ENCODE data around the gene GGT1. TPM values are rescaled to one million over a fixed set of nuclear protein-coding genes. Genes with fewer than 3 reads are reported as not detected.
"Not testable (repeated sequence)": the region's sequence is repeated elsewhere in the genome, so short reads cannot be mapped to it uniquely, and the experiment has no call there.

Gene GGT1
- 1.9 TPM for polyA plus RNA-seq (2013, experiment 1 of 2)
- polyA plus RNA-seq (2013, experiment 2 of 2), result 1.9 TPM

DNA sequence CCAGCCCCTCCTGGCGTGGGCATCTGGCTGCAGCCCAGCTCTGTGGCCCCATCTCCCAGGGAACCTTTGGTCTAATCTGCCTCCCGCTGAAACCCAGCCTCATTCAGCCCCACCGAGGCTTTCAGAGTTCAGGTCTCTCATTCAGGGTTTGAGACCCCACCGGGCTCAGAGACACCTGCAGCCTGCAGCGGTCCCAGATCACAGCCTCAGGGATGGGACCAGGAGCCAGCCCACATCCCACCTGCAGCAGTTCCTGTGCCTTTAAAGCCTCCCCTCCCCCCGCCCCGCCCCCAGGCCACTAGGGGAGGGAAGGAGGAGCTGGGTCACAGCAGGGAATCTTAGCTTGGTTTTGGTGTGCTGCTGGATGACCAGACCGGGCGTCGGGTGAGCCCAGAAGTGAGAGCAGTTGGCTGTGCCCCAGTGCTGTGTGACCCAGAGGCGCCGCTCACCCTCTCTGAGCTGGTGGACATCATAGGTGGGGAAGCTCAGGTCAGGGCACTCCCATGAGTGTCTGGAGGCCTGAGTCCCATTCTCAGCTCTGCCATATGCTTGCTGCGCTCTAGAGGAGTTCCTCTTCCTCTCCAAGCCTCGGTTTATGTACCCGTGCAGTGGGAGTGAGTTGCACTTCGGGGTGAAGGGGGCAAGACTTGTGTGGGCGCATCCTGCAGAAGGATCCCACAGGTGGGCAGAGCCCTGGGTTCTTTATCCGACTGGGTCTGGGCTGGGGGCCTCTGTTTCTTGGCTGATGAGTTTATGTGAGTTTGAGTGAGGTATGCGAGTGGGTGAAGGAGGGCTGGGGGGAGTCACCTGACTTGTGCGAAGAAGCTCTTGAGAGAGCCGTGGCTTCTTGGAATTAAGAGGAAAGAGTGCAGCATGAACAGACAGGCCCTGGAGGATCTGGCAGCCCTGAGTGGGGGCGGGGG, at the start of gene GGT1:
Gene GGT1, plus strand, starts transcription at position 347 of the 923 bp plus-strand sequence. CDS start 7,889 bp downstream, outside the sequence.
- Histone ChIP-seq H3K4me2 (ENCODE audit: insufficient read depth, low read length, poor library complexity, severe bottlenecking) (peak within 1 kb of the TSS; percentile 31), H2AK5ac (ENCODE audit: low read depth, low read length) (peak within 1 kb of the TSS; percentile 56), H3K18ac (ENCODE audit: low read length) (peak within 1 kb of the TSS; percentile 80), H3K4me3 (ENCODE audit: low read length in 2 of 2) (peak within 1 kb of the TSS in 1 of 2 donors; percentile 3), H3K27ac (replicated peaks; ENCODE audit: low read length) (peak within 1 kb of the TSS; percentile 67), H2AFZ (ENCODE audit: low read length) (peak within 1 kb of the TSS; percentile 70), H2BK12ac (ENCODE audit: low read length) (peak within 1 kb of the TSS; percentile 30)
- H3K14ac ChIP-seq (ENCODE audit: low read length); H2BK15ac ChIP-seq (ENCODE audit: low read length); H3K9ac ChIP-seq (ENCODE audit: low read depth, low read length, poor library complexity); DNase-seq (ENCODE audit: low spot score); H3K27me3 ChIP-seq (ENCODE audit: control insufficient read depth in 3 of 3, insufficient read depth in 3 of 3, low read depth in 1 of 3, low read length in 3 of 3); H3K23ac ChIP-seq (ENCODE audit: low read depth, low read length, poor library complexity); H4K8ac ChIP-seq (ENCODE audit: low read depth, low read length); H3K79me1 ChIP-seq (ENCODE audit: low read depth, low read length); H3K9me3 ChIP-seq (replicated peaks in 1 of 2; ENCODE audit: control insufficient read depth in 2 of 2, insufficient read depth in 1 of 2, low read depth in 1 of 2, low read length in 2 of 2); H3K4ac ChIP-seq (ENCODE audit: low read length); H3K4me1 ChIP-seq (ENCODE audit: control insufficient read depth in 2 of 2, insufficient read depth in 1 of 2, low read depth in 1 of 2, low read length in 2 of 2); H4K91ac ChIP-seq (ENCODE audit: low read depth, low read length, poor library complexity); H3K36me3 ChIP-seq (replicated peaks in 1 of 2; ENCODE audit: control insufficient read depth in 2 of 2, insufficient read depth in 2 of 2, low read length in 2 of 2); H2BK5ac ChIP-seq (ENCODE audit: low read length); H2BK120ac ChIP-seq (ENCODE audit: low read depth, low read length): not testable (repeated sequence)
- WGBS, 2 donors (ENCODE audit: extremely low coverage in 2 of 2, insufficient read length in 2 of 2, insufficient replicate concordance in 1 of 2), result no CpG with 5 or more reads among the region's 22 CpGs

- H3K4me2 ChIP-seq (ENCODE audit: insufficient read depth, low read length, poor library complexity, severe bottlenecking), result peak overlapping the region; percentile 84
- peak overlapping the region; percentile 57 for H3K9ac ChIP-seq (ENCODE audit: low read depth, low read length, poor library complexity)
- no peak overlapping the region for H3K27ac ChIP-seq (replicated peaks; ENCODE audit: low read length)
- no peak overlapping the region for H3K18ac ChIP-seq (ENCODE audit: low read length)
- no CpG with 5 or more reads among the region's 12 CpGs for WGBS, 2 donors (ENCODE audit: extremely low coverage in 2 of 2, insufficient read length in 2 of 2, insufficient replicate concordance in 1 of 2)
- H3K36me3 ChIP-seq (replicated peaks in 1 of 2; ENCODE audit: control insufficient read depth in 2 of 2, insufficient read depth in 2 of 2, low read length in 2 of 2), result peaks cover 19 to 52% of the 10 kb centered on the region in 2 donors
- H3K4ac ChIP-seq (ENCODE audit: low read length), result no peak overlapping the region
- H2BK120ac ChIP-seq (ENCODE audit: low read depth, low read length), result no peak overlapping the region
- H4K8ac ChIP-seq (ENCODE audit: low read depth, low read length), result no peak overlapping the region
- peak overlapping the region; percentile 86 for H2AFZ ChIP-seq (ENCODE audit: low read length)
- no peak overlapping the region for H3K14ac ChIP-seq (ENCODE audit: low read length)
- H3K79me1 ChIP-seq (ENCODE audit: low read depth, low read length), result peaks cover 32% of the 10 kb centered on the region
- H3K4me3 ChIP-seq (ENCODE audit: low read length in 2 of 2), result peak overlapping the region; percentile 90 to 95
- H2BK5ac ChIP-seq (ENCODE audit: low read length), result no peak overlapping the region
- no peak overlapping the region for H2BK15ac ChIP-seq (ENCODE audit: low read length)
- peaks cover 11 to 18% of the 10 kb centered on the region in 2 donors for H3K4me1 ChIP-seq (ENCODE audit: control insufficient read depth in 2 of 2, insufficient read depth in 1 of 2, low read depth in 1 of 2, low read length in 2 of 2)
- H4K91ac ChIP-seq (ENCODE audit: low read depth, low read length, poor library complexity), result no peak overlapping the region
- no peaks in the 10 kb centered on the region for H3K9me3 ChIP-seq (replicated peaks in 1 of 2; ENCODE audit: control insufficient read depth in 2 of 2, insufficient read depth in 1 of 2, low read depth in 1 of 2, low read length in 2 of 2)
- peak overlapping the region; percentile 6 for H3K23ac ChIP-seq (ENCODE audit: low read depth, low read length, poor library complexity)
- no peaks in the 10 kb centered on the region for H3K27me3 ChIP-seq (ENCODE audit: control insufficient read depth in 3 of 3, insufficient read depth in 3 of 3, low read depth in 1 of 3, low read length in 3 of 3)
- H2AK5ac ChIP-seq (ENCODE audit: low read depth, low read length), result no peak overlapping the region
- H2BK12ac ChIP-seq (ENCODE audit: low read length), result no peak overlapping the region
- no peak for DNase-seq (ENCODE audit: low spot score)
Measured at GRCh38 chr22:24553597-24554312, 49.2 kb upstream of the GGT1 start.

DNA sequence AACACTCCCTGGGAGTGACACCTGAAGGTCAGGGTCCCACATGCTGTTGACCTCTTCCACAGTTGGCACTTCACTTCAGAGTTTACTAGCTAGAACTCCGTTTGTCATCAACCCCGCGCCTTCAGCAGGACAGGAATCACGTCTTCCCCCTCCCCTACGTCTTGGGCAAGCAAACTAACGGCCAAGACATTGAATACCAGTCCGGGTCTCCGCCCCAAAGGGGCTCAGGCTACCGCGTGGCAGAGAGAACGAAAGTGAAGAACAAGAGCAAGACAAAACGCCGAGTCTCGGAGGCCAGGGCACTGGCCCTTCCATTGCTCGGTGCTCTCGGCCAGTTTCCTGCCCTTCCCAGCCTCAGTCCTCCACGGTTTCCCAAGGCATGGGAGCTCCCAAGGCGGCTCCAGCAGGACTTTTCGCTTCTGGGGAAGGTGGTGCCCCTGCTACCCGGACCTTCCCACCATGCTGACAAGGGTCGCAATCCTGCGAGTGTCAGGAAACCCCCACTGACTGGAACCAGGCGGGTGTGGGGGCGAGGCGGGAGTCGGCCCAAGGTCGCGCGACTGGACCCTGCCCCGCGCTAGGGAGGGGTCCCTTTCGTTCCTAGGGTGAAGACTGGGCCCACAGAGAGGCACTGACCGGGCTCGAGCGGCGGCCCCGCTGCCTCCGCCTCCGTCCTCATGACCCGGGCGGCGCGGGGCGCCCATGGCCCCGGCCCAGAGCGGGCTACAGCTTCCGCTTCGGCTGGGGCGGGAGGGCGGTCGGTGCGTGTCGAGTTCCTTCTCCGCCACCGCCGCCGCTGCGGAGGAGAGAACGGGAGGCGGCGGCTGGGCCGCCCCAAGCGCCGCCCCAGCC, 48.5 kb upstream of the GGT1 start, which contains the start of gene GUCD1:
Gene GUCD1, minus strand, starts transcription at position 826 of the 852 bp plus-strand sequence. Its CDS starts 147 bp downstream, at position 679.
- H4K8ac ChIP-seq (ENCODE audit: low read depth, low read length), result no peak within 1 kb of the TSS
- H3K4me3 ChIP-seq (ENCODE audit: low read length in 2 of 2), result peak within 1 kb of the TSS; percentile 90 to 95
- H3K27me3 ChIP-seq (ENCODE audit: control insufficient read depth in 3 of 3, insufficient read depth in 3 of 3, low read depth in 1 of 3, low read length in 3 of 3), result no peaks in the 10 kb centered on the region
- peaks cover 22 to 54% of the 10 kb centered on the region in 2 donors for H3K36me3 ChIP-seq (replicated peaks in 1 of 2; ENCODE audit: control insufficient read depth in 2 of 2, insufficient read depth in 2 of 2, low read length in 2 of 2)
- peak within 1 kb of the TSS; percentile 96 for H3K9ac ChIP-seq (ENCODE audit: low read depth, low read length, poor library complexity)
- no peak for DNase-seq (ENCODE audit: low spot score)
- H3K27ac ChIP-seq (replicated peaks; ENCODE audit: low read length), result peak within 1 kb of the TSS; percentile 90
- peak within 1 kb of the TSS; percentile 44 for H2AK5ac ChIP-seq (ENCODE audit: low read depth, low read length)
- H2BK5ac ChIP-seq (ENCODE audit: low read length), result peak within 1 kb of the TSS; percentile 33
- peaks cover 11 to 18% of the 10 kb centered on the region in 2 donors for H3K4me1 ChIP-seq (ENCODE audit: control insufficient read depth in 2 of 2, insufficient read depth in 1 of 2, low read depth in 1 of 2, low read length in 2 of 2)
- peak within 1 kb of the TSS; percentile 69 for H3K4ac ChIP-seq (ENCODE audit: low read length)
- WGBS, 2 donors (ENCODE audit: extremely low coverage in 2 of 2, insufficient read length in 2 of 2, insufficient replicate concordance in 1 of 2), result no CpG with 5 or more reads among the region's 64 CpGs
- peak within 1 kb of the TSS; percentile 95 for H3K23ac ChIP-seq (ENCODE audit: low read depth, low read length, poor library complexity)
- H2BK120ac ChIP-seq (ENCODE audit: low read depth, low read length), result peak within 1 kb of the TSS; percentile 69
- peak within 1 kb of the TSS; percentile 99 for H3K18ac ChIP-seq (ENCODE audit: low read length)
- H2BK12ac ChIP-seq (ENCODE audit: low read length), result no peak within 1 kb of the TSS
- H3K9me3 ChIP-seq (replicated peaks in 1 of 2; ENCODE audit: control insufficient read depth in 2 of 2, insufficient read depth in 1 of 2, low read depth in 1 of 2, low read length in 2 of 2), result no peaks in the 10 kb centered on the region
- H3K14ac ChIP-seq (ENCODE audit: low read length), result peak within 1 kb of the TSS; percentile 82
- H2AFZ ChIP-seq (ENCODE audit: low read length), result peak within 1 kb of the TSS; percentile 94
- peak within 1 kb of the TSS; percentile 97 for H2BK15ac ChIP-seq (ENCODE audit: low read length)
- H4K91ac ChIP-seq (ENCODE audit: low read depth, low read length, poor library complexity), result peak within 1 kb of the TSS; percentile 94
- peaks cover 28% of the 10 kb centered on the region for H3K79me1 ChIP-seq (ENCODE audit: low read depth, low read length)
- peak within 1 kb of the TSS; percentile 85 for H3K4me2 ChIP-seq (ENCODE audit: insufficient read depth, low read length, poor library complexity, severe bottlenecking)

Data from neuronal stem cell (in vitro differentiated cells).